ENCODE measurements around the gene ATRNL1. TPM values are rescaled to one million over a fixed set of nuclear protein-coding genes. Genes with fewer than 3 reads are reported as not detected.

ATRNL1 gene
- polyA plus RNA-seq, 2 of the 4 experiments (the other 2 are of a cell fraction), result 0.13 to 0.34 TPM

DNA sequence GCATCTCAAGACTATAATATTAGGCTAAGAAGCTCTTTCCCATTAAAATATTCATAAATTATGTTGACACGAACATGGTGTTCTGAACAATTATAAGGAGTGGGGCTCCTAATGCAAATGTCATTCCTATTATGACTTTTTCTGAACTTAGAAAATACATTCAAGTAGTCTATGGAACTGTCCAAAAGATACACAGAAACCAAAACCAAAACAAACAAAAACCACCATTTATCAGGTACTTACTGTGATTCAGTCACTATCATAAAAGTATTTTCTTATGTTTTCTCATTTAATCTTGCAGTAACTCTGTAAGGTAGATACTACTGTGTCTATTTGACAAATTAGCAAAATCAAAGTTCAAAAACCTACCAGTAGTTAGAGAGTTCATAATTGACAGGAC lies 773.0 kb downstream of the ATRNL1 start:
- no peak overlapping the region for H3K4me2 ChIP-seq
- no peak overlapping the region for H3K4me3 ChIP-seq
- H3K4me1 ChIP-seq, result peaks cover 8% of the 10 kb centered on the region; the same call in 2 of the 3 replicates
- TF ChIP-seq NR3C1 (IDR thresholded peaks at IDR 0.05) (no peak), PHF8 (IDR thresholded peaks at IDR 0.05; ENCODE audit: borderline replicate concordance, low read depth) (no peak), EHF (CRISPR knock-in tag; IDR thresholded peaks at IDR 0.05) (no peak), RCOR1 (IDR thresholded peaks at IDR 0.05; ENCODE audit: low read depth, low read length) (no peak), CHD2 (IDR thresholded peaks at IDR 0.05; ENCODE audit: low read length, partially characterized antibody) (no peak), HOXA7 (CRISPR knock-in tag; IDR thresholded peaks at IDR 0.05) (no peak), HMGXB4 (CRISPR knock-in tag; IDR thresholded peaks at IDR 0.05; ENCODE audit: borderline replicate concordance) (no peak), MAFK (IDR thresholded peaks at IDR 0.05; ENCODE audit: partially characterized antibody) (no peak), SREBF2 (IDR thresholded peaks at IDR 0.05) (no peak), EP300 (IDR thresholded peaks at IDR 0.05) (no peak), BHLHE40 (IDR thresholded peaks at IDR 0.05; ENCODE audit: low read depth, low read length) (no peak), RARB (CRISPR knock-in tag; IDR thresholded peaks at IDR 0.05) (no peak), ZNF302 (CRISPR knock-in tag; IDR thresholded peaks at IDR 0.05) (no peak)
- TF ChIP-seq, protein P1, sequence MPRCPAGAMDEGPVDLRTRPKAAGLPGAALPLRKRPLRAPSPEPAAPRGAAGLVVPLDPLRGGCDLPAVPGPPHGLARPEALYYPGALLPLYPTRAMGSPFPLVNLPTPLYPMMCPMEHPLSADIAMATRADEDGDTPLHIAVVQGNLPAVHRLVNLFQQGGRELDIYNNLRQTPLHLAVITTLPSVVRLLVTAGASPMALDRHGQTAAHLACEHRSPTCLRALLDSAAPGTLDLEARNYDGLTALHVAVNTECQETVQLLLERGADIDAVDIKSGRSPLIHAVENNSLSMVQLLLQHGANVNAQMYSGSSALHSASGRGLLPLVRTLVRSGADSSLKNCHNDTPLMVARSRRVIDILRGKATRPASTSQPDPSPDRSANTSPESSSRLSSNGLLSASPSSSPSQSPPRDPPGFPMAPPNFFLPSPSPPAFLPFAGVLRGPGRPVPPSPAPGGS (IDR thresholded peaks at IDR 0.05), result no peak
- H3K27ac ChIP-seq, result no peak overlapping the region
- H3K9me3 ChIP-seq, result no peaks in the 10 kb centered on the region
- ATAC-seq (no peak), FAIRE-seq (no peak), DNase-seq (ENCODE audit: low read depth in 1 of 2, low spot score in 1 of 2) (no peak)
- CTCF ChIA-PET, result no interaction called here
- POLR2A ChIA-PET, result no interaction called here
- 46% methylated on average over 1 of the region's 1 CpG for WGBS (ENCODE audit: missing lambda C conversion rate)

DNA sequence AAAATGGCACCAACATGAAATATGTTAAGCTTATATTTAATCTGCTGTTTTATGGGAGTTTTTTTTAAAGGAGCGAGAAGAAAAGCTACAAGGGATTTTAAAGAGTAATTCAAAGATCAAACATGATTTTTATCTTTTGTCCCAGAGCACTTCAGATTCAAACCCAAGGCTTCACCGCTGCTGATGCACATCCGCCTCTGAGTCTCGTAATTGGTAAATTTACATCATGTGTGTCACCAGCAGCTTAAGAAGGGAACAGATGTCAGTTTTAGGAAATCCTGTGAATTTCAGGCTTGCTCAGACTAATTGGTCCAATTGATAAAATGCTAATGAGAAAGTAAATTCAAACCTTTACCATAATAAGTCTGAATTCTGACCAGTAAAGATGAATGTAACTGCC lies 773.5 kb downstream of the ATRNL1 start:
- no peak overlapping the region for H3K27ac ChIP-seq
- 78% methylated on average over 4 of the region's 4 CpGs for WGBS (ENCODE audit: missing lambda C conversion rate)
- FAIRE-seq (no peak), ATAC-seq (no peak), DNase-seq (ENCODE audit: low read depth in 1 of 2, low spot score in 1 of 2) (no peak)
- no peak overlapping the region for H3K4me2 ChIP-seq
- no peaks in the 10 kb centered on the region for H3K9me3 ChIP-seq
- CTCF ChIA-PET, result no interaction called here
- peaks cover 4% of the 10 kb centered on the region; the same call in 2 of the 3 replicates for H3K4me1 ChIP-seq
- no peak overlapping the region for H3K4me3 ChIP-seq
- POLR2A ChIA-PET, result no interaction called here
- no peak for TF ChIP-seq MAX (IDR thresholded peaks at IDR 0.05)
- TF ChIP-seq RAD21 (conservative IDR thresholded peaks at IDR 0.05 in 1 of 2, IDR thresholded peaks at IDR 0.05 in 1 of 2), result no peak
- TF ChIP-seq CBX2 (IDR thresholded peaks at IDR 0.05; ENCODE audit: borderline replicate concordance, low read depth), result no peak
- no peak for TF ChIP-seq MAFK (IDR thresholded peaks at IDR 0.05; ENCODE audit: partially characterized antibody)
- TF ChIP-seq HOXB5 (CRISPR knock-in tag; IDR thresholded peaks at IDR 0.05), result no peak

GRCh38 chr10:115867305-115867704 lies 774.1 kb downstream of the ATRNL1 start:
- Histone ChIP-seq H3K27ac (no peak overlapping the region), H3K4me3 (no peak overlapping the region), H3K4me2 (no peak overlapping the region), H3K4me1 (no peaks in the 10 kb centered on the region; the same call in 2 of the 3 replicates), H3K9me3 (no peaks in the 10 kb centered on the region)
- no peak for DNase-seq (ENCODE audit: low read depth in 1 of 2, low spot score in 1 of 2)
- no peak for ATAC-seq
- 48% methylated on average over 2 of the region's 2 CpGs for WGBS (ENCODE audit: missing lambda C conversion rate)
- TF ChIP-seq EHF (CRISPR knock-in tag; IDR thresholded peaks at IDR 0.05) (no peak), KDM5A (IDR thresholded peaks at IDR 0.05) (no peak), ZSCAN20 (CRISPR knock-in tag; IDR thresholded peaks at IDR 0.05) (no peak), BHLHE40 (IDR thresholded peaks at IDR 0.05; ENCODE audit: low read depth, low read length) (no peak), NFE2L2 (conservative IDR thresholded peaks at IDR 0.05; ENCODE audit: low read length) (no peak)
- TF ChIP-seq, protein P2, sequence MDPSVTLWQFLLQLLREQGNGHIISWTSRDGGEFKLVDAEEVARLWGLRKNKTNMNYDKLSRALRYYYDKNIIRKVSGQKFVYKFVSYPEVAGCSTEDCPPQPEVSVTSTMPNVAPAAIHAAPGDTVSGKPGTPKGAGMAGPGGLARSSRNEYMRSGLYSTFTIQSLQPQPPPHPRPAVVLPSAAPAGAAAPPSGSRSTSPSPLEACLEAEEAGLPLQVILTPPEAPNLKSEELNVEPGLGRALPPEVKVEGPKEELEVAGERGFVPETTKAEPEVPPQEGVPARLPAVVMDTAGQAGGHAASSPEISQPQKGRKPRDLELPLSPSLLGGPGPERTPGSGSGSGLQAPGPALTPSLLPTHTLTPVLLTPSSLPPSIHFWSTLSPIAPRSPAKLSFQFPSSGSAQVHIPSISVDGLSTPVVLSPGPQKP (IDR thresholded peaks at IDR 0.05; ENCODE audit: low read depth, low read length), result no peak
- no peak for FAIRE-seq
- CTCF ChIA-PET, result no interaction called here
- POLR2A ChIA-PET, result no interaction called here

Data from A549 (cell line).